Brain microvascular endothelial cell (primary cell): Measurements from ENCODE around the gene USP54.

ENCODE experiments used
- DNase-seq: peaks from one replicate; pipeline ENCODE4 v3.0.0-alpha.2; 2020
- H3K27ac ChIP-seq: fragments of 250-450 bp; sonication (Bioruptor Pico); 2 replicates; pipeline ENCODE4 v1.5.1; 2020; ENCODE audit warnings: mild to moderate bottlenecking, moderate library complexity
- H3K27me3 ChIP-seq: fragments of 250-450 bp; sonication (Bioruptor Pico); replicated peaks from 2 replicates; pipeline ENCODE4 v1.5.1; 2020; ENCODE audit warnings: mild to moderate bottlenecking
- H3K36me3 ChIP-seq: fragments of 250-450 bp; sonication (Bioruptor Pico); replicated peaks from 2 replicates; pipeline ENCODE4 v1.5.1; 2020; ENCODE audit warnings: mild to moderate bottlenecking
- H3K4me3 ChIP-seq: 2 replicates; pipeline ENCODE4 v1.5.1; 2011; ENCODE audit warnings: low read depth, mild to moderate bottlenecking, control low read depth, low read length, moderate library complexity
- in situ Hi-C: cut with HindIII; loops from 2 replicates; pipeline ENCODE4 v1.10.0; 2017; ENCODE audit warnings: low sequenced_read_pairs, low pct_ligation_motif_present
- TF ChIP-seq, protein P1 (sequence below): IDR thresholded peaks from 2 replicates; pipeline ENCODE4 v1.5.1; 2011; ENCODE audit warnings: low read depth, mild to moderate bottlenecking, moderate library complexity, low read length, control low read depth, inconsistent platforms; ENCODE audit errors: missing control alignments

The USP54 gene

GRCh38 chr10:73471226-73471625, 119.9 kb downstream of the USP54 start:
- Histone ChIP-seq H3K36me3 (peaks cover 34% of the 10 kb centered on the region), H3K27ac (no peak overlapping the region), H3K27me3 (no peaks in the 10 kb centered on the region), H3K4me3 (no peak overlapping the region)
- DNase-seq = no peak
- in situ Hi-C loops = no loop called here
- TF ChIP-seq, protein P1, sequence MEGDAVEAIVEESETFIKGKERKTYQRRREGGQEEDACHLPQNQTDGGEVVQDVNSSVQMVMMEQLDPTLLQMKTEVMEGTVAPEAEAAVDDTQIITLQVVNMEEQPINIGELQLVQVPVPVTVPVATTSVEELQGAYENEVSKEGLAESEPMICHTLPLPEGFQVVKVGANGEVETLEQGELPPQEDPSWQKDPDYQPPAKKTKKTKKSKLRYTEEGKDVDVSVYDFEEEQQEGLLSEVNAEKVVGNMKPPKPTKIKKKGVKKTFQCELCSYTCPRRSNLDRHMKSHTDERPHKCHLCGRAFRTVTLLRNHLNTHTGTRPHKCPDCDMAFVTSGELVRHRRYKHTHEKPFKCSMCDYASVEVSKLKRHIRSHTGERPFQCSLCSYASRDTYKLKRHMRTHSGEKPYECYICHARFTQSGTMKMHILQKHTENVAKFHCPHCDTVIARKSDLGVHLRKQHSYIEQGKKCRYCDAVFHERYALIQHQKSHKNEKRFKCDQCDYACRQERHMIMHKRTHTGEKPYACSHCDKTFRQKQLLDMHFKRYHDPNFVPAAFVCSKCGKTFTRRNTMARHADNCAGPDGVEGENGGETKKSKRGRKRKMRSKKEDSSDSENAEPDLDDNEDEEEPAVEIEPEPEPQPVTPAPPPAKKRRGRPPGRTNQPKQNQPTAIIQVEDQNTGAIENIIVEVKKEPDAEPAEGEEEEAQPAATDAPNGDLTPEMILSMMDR = no peak

GRCh38 chr10:73469579-73469978, 121.6 kb downstream of the USP54 start:
- TF ChIP-seq, protein P1 = no peak
- in situ Hi-C loops = no loop called here
- Histone ChIP-seq H3K36me3 (peaks cover 34% of the 10 kb centered on the region), H3K27ac (no peak overlapping the region), H3K27me3 (no peaks in the 10 kb centered on the region), H3K4me3 (no peak overlapping the region)
- DNase-seq = no peak

DNA sequence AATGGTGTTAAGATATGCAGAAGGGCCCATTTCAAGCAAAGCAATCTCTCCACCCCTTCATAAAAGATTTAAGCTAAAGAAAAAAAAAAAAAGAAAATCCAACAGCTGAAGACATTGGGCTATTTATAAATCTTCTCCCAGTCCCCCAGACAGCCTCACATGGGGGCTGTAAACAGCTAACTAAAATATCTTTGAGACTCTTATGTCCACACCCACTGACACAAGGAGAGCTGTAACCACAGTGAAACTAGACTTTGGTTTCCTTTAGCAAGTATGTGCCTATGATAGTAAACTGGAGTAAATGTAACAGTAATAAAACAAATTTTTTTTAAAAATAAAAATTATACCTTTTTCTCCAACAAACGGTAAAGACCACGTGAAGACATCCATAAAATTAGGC, 123.9 kb downstream of the USP54 start:
- Histone ChIP-seq H3K27me3 (no peaks in the 10 kb centered on the region), H3K36me3 (peaks cover 34% of the 10 kb centered on the region), H3K4me3 (no peak overlapping the region), H3K27ac (no peak overlapping the region)
- no peak for DNase-seq
- in situ Hi-C loops = no loop called here
- TF ChIP-seq, protein P1 = no peak

- in situ Hi-C loops = no loop called here
- no peak overlapping the region for H3K27ac ChIP-seq
- no peaks in the 10 kb centered on the region for H3K27me3 ChIP-seq
- TF ChIP-seq, protein P1 = no peak
- DNase-seq = no peak
- no peak overlapping the region for H3K4me3 ChIP-seq
- peaks cover 34% of the 10 kb centered on the region for H3K36me3 ChIP-seq
Observed at GRCh38 chr10:73465978-73466726, 125.0 kb downstream of the USP54 start.

- no peak for DNase-seq
- Histone ChIP-seq H3K4me3 (no peak overlapping the region), H3K27ac (no peak overlapping the region), H3K27me3 (no peaks in the 10 kb centered on the region), H3K36me3 (peaks cover 14% of the 10 kb centered on the region)
- in situ Hi-C loops = no loop called here
- TF ChIP-seq, protein P1 = no peak
Observed at GRCh38 chr10:73460897-73461296, 130.2 kb downstream of the USP54 start.
